Measurements from ENCODE around the gene RGS7BP. TPM values are rescaled to one million over a fixed set of nuclear protein-coding genes. Genes with fewer than 3 reads are reported as not detected.

The RGS7BP gene
- total RNA-seq, 1 donor: not detected

DNA sequence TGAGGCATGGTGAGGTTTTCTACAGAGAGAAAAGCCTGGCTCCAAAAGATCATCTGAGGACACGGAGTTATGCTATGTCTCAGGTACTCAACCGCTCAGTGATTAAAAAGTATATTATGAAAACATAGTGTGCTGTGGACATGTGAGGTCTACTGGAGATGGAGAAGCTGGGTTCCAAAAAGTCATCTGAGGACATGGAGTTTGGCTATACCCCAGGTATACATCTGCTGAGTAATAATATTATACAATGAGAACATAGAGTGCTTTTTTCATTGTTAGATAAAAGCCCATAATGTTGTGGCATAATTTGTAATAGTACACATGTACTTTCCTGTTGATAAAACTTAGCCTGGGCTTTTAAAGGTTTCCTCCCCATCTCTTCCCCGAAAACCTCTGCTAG is 113.8 kb downstream of the RGS7BP start:
- no peak for DNase-seq (ENCODE audit: low read depth)
- TF ChIP-seq, protein P1, sequence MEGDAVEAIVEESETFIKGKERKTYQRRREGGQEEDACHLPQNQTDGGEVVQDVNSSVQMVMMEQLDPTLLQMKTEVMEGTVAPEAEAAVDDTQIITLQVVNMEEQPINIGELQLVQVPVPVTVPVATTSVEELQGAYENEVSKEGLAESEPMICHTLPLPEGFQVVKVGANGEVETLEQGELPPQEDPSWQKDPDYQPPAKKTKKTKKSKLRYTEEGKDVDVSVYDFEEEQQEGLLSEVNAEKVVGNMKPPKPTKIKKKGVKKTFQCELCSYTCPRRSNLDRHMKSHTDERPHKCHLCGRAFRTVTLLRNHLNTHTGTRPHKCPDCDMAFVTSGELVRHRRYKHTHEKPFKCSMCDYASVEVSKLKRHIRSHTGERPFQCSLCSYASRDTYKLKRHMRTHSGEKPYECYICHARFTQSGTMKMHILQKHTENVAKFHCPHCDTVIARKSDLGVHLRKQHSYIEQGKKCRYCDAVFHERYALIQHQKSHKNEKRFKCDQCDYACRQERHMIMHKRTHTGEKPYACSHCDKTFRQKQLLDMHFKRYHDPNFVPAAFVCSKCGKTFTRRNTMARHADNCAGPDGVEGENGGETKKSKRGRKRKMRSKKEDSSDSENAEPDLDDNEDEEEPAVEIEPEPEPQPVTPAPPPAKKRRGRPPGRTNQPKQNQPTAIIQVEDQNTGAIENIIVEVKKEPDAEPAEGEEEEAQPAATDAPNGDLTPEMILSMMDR (IDR thresholded peaks at IDR 0.05; ENCODE audit: insufficient read depth, low read depth, low read length): no peak

DNA sequence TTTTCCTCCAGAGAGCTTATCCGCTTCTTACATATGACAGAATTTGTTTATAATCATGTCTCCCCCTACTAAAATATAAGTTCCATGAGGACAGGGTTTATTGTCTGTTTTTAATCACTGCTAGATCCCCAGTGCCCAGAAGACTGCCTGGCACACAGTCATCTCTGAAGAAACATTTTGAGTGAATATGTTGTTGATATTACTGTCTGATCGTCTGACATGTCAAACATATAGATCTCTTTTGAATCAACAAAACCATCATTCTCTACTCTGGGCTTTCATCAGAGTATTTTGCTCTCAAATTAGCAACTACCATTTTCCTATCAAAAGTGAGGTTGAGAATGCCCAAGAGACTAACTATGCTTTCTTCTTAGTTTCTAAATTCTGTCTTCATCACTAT is 117.2 kb downstream of the RGS7BP start:
- no peak overlapping the region for H3K4me3 ChIP-seq (ENCODE audit: low read depth, low read length)
- TF ChIP-seq, protein P1 (IDR thresholded peaks at IDR 0.05; ENCODE audit: insufficient read depth, low read depth, low read length): no peak

More for the DNA sequence above, 113.8 kb downstream of the RGS7BP start:
- H3K4me3 ChIP-seq (ENCODE audit: low read depth, low read length): no peak overlapping the region

DNA sequence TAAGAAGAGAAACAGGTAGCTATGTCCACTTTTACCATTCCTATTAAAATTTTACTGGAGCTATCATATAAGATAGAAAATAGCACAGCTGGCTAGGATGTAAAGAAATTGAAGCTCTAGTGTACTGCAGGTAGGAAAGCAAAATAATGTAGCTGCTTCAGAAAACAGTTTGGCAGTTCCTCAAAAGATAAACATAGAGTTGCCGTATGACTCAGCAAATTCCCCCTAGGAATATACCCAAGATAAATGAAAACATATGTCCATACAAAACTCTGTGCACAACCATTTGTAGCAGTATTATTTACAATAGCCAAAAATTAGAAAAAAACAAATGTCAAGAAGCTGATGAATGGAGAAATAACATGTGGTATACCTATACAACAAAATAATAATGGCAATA is 119.9 kb downstream of the RGS7BP start:
- no peak overlapping the region for H3K4me3 ChIP-seq (ENCODE audit: low read depth, low read length)
- DNase-seq (ENCODE audit: low read depth): peak; percentile 56
- TF ChIP-seq, protein P1 (IDR thresholded peaks at IDR 0.05; ENCODE audit: insufficient read depth, low read depth, low read length): no peak

More for the DNA sequence above, 117.2 kb downstream of the RGS7BP start:
- DNase-seq (ENCODE audit: low read depth): no peak

GRCh38 chr5:64628901-64629300 is 123.1 kb downstream of the RGS7BP start:
- DNase-seq (ENCODE audit: low read depth): peak; percentile 72
- no peak overlapping the region for H3K4me3 ChIP-seq (ENCODE audit: low read depth, low read length)
- TF ChIP-seq, protein P1 (IDR thresholded peaks at IDR 0.05; ENCODE audit: insufficient read depth, low read depth, low read length): no peak

- no peak overlapping the region for H3K4me3 ChIP-seq (ENCODE audit: low read depth, low read length)
- TF ChIP-seq, protein P1 (IDR thresholded peaks at IDR 0.05; ENCODE audit: insufficient read depth, low read depth, low read length): no peak
- no peak for DNase-seq (ENCODE audit: low read depth)
Measured at GRCh38 chr5:64629841-64630240, 124.0 kb downstream of the RGS7BP start.

DNA sequence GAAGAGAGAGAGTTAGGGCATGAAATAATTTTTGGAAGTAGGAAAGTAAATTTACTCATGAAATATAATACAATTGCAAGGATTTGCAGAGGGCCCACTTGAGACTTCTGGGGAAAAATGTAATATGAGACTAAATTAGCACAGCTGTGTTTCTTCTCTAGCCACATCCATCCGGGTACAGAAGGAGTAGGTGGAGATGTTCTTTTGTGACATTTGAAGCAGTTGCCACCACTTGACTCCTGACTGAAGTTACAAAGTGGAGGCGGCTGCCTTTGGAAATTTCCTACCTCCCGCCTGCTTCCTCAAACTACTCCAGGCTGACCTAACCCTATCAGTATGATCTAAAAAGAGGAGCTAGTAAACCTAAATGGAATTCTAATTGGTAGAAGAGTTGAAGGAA is 126.4 kb downstream of the RGS7BP start:
- TF ChIP-seq, protein P1 (IDR thresholded peaks at IDR 0.05; ENCODE audit: insufficient read depth, low read depth, low read length): no peak
- DNase-seq (ENCODE audit: low read depth): peak; percentile 44
- H3K4me3 ChIP-seq (ENCODE audit: low read depth, low read length): no peak overlapping the region

DNA sequence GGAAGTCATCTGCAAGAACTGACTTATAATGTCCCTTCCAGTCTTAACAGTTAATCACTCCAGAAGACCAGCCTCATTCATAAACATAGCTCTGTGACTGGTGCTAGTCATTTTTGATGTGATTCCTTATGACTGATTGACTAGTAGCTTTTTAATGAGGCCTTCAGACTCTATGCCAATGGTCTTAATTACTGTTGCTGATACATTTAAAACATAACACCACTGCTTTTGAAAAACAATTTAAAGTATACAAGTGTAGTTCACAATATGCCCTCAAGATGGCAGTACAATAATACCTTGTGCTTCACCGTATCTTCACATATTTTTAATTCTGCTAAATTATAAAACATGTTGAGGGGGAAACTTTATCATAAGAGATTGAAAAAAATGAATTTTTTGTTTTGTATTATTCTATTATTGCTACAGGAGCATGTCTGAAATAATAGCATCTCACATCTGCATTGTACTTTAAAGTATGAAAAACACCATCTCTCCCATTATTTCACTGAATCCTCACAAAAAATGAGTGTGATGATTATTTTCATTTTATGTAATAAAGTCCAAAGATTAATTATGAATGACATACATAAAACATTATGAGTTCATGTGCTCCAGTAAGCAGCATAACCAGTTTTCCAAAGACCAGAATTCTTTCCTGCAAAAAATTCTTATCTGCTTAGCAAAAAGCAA is 129.3 kb downstream of the RGS7BP start:
- H3K4me3 ChIP-seq (ENCODE audit: low read depth, low read length): no peak overlapping the region
- peak; percentile 47 for DNase-seq (ENCODE audit: low read depth)
- TF ChIP-seq, protein P1 (IDR thresholded peaks at IDR 0.05; ENCODE audit: insufficient read depth, low read depth, low read length): peak; percentile 60

Measured in fibroblast of villous mesenchyme (primary cell).